Nephron progenitor cell (in vitro differentiated cells): ENCODE results near the gene DPH2.

Source experiments
- DNase-seq: peaks from one replicate; pipeline ENCODE4 v3.0.0; 2021
- H3K27ac Mint-ChIP-seq: 2 replicates; pipeline ENCODE4 v1.8.0; 2021; ENCODE audit warnings: mild to moderate bottlenecking, moderate library complexity, mixed read lengths
- H3K27me3 Mint-ChIP-seq: 2 replicates; pipeline ENCODE4 v1.8.0; 2021; ENCODE audit warnings: mild to moderate bottlenecking, low read depth, mixed read lengths; ENCODE audit not compliant: poor library complexity
- H3K36me3 Mint-ChIP-seq: 2 replicates; pipeline ENCODE4 v1.8.0; 2021; ENCODE audit warnings: low read depth, mixed read lengths
- H3K4me1 Mint-ChIP-seq: 2 replicates; pipeline ENCODE4 v1.8.0; 2021; ENCODE audit warnings: mixed read lengths
- H3K4me3 Mint-ChIP-seq: 2 replicates; pipeline ENCODE4 v1.8.0; 2021; ENCODE audit warnings: mild to moderate bottlenecking, moderate library complexity, mixed read lengths
- H3K9me3 Mint-ChIP-seq: 2 replicates; pipeline ENCODE4 v1.8.0; 2021; ENCODE audit warnings: mild to moderate bottlenecking, moderate library complexity, mixed read lengths
- TF ChIP-seq, protein P1 (sequence below): fragments of 200-600 bp; sonication (generic); IDR thresholded peaks from 2 replicates; pipeline ENCODE4 v1.5.0; 2021; ENCODE audit warnings: antibody characterized with exemption

The DPH2 gene

DNA sequence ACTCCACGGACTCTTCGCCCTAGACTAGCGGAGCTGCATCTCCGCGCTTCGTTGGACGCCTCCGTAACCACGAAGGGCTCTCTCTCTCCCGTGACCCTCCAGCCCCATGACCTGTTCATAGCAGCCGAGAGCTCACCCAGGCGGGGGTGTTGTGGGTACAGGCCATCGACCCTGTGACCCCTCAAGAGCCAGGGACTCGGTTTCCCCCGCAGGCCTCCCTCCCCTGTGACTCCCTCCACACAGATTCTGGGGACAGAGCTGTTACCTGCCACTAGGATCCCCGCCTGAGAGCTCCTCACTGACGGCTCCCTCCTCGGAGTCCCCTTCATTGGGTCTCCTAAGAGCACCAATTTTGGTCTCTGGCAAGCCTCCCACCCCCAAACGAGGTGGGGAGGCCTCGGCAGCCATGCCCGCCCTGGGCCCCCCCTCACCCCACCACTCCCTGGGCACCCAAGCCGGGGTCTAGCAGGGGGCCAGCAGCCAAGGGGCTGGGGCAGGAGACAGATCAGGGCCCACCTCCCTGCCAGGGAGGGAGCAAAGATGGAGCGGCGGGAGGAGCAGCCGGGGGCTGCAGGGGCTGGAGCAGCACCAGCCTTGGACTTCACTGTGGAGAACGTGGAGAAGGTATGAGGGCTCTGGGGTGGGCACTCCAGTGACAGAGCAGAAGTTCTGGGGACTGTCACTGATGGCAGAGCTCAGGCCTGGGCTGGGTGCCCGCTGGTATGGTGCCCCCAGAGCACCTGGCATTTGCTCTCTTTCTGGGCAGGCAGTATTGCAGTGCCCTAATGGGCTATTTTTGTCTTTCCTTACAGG lies 22.5 kb upstream of the DPH2 start:
- H3K36me3 Mint-ChIP-seq: peaks cover 8% of the 10 kb centered on the region
- DNase-seq: no peak
- H3K4me1 Mint-ChIP-seq: peaks cover 49% of the 10 kb centered on the region
- H3K9me3 Mint-ChIP-seq: no peaks in the 10 kb centered on the region
- H3K27ac Mint-ChIP-seq: peak overlapping the region; percentile 100
- H3K27me3 Mint-ChIP-seq: peaks cover 7% of the 10 kb centered on the region
- TF ChIP-seq, protein P1, sequence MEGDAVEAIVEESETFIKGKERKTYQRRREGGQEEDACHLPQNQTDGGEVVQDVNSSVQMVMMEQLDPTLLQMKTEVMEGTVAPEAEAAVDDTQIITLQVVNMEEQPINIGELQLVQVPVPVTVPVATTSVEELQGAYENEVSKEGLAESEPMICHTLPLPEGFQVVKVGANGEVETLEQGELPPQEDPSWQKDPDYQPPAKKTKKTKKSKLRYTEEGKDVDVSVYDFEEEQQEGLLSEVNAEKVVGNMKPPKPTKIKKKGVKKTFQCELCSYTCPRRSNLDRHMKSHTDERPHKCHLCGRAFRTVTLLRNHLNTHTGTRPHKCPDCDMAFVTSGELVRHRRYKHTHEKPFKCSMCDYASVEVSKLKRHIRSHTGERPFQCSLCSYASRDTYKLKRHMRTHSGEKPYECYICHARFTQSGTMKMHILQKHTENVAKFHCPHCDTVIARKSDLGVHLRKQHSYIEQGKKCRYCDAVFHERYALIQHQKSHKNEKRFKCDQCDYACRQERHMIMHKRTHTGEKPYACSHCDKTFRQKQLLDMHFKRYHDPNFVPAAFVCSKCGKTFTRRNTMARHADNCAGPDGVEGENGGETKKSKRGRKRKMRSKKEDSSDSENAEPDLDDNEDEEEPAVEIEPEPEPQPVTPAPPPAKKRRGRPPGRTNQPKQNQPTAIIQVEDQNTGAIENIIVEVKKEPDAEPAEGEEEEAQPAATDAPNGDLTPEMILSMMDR: no peak
- peak overlapping the region; percentile 88 for H3K4me3 Mint-ChIP-seq

DNA sequence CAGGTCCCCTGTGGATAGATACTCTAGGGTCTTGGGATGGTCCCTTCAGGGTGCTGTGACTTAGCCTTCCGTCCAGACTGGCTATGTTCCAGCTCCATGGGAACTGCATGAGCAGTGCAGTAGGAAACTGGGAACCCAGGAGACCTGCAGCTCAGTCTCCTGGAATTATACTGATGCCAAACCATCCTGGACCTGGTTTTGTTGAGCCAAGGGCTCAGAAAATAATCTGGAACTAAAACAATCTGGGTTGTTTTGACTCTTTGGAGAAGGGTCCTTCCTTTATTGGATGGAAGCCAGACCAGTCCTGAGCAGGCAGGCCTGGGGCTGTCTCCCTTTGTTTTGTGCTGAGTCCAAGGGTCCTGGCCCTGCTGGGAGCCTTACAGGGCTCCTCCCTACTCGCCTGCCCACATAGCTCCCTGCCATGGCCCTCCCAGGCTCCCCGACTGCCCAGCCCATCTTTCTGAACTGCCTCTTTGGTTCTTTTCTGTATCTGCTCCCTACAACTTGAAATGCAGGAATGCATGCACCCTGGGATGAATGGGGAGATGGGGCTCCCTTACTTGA lies 21.9 kb upstream of the DPH2 start:
- TF ChIP-seq, protein P1: no peak
- peaks cover 55% of the 10 kb centered on the region for H3K4me1 Mint-ChIP-seq
- H3K36me3 Mint-ChIP-seq: peaks cover 8% of the 10 kb centered on the region
- no peaks in the 10 kb centered on the region for H3K9me3 Mint-ChIP-seq
- H3K27ac Mint-ChIP-seq: no peak overlapping the region
- H3K27me3 Mint-ChIP-seq: peaks cover 7% of the 10 kb centered on the region
- peak overlapping the region; percentile 88 for H3K4me3 Mint-ChIP-seq
- DNase-seq: no peak

DNA sequence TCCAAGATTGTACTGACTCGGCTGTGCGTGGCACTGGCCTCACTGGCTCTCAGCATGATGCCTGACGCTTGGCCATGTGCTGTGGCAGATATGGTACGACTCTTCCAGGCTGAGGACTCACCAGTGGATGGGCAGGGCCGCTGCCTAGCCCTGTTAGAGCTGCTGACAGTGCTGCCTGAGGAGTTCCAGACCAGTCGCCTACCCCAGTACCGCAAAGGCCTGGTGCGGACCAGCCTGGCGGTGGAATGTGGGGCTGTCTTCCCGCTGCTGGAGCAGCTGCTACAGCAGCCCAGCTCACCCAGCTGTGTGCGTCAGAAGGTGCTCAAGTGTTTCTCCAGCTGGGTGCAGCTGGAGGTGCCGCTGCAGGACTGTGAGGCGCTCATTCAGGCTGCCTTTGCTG lies 20.1 kb upstream of the DPH2 start:
- Mint-ChIP-seq H3K4me3 (no peak overlapping the region), H3K9me3 (no peaks in the 10 kb centered on the region), H3K4me1 (peaks cover 69% of the 10 kb centered on the region), H3K36me3 (peaks cover 8% of the 10 kb centered on the region), H3K27me3 (no peaks in the 10 kb centered on the region), H3K27ac (no peak overlapping the region)
- TF ChIP-seq, protein P1: no peak
- DNase-seq: no peak

DNA sequence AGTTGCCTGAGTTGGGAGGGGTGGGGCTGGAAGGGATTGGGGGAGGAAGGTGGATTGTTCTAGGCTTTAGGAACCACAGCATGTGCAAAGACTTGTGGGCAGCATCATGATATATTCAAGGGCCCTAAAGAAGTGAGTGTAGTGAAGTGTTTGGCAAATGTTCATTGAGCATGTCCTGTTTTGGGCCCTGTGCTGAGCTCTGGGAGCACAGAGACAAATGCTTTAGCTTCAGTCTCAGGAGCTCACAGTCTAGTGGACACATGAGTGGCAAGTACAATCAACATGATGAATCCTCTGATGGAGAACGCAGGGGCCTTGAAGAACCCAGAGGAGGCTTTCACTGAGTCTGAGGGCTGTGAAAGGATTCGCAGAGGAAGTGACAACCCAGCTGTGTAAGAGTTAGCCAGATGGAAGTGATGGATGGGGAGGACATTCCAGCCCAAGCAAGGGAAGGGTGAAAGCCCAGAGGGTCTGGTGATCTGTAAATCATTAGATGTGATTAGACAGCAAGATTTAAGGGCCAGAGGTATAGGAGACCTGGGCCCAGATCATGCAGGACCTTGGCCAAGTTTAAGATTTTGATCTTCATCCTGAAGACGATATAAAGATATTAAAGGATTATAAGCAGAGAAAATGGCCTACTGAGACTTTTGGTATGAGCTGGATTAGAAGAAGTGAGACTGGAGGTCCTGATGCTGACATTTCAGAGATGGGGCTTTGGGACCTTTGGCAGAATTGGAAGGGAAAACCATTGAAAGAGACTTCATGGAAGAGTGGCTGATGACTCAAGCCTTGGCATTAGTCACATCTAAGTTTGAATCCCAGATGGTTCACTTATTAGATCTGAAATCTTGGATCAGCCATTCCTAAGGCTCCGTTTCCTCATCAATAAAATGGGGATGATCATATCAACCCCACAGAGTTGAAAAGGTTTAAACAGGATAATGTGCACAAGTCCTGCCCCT lies 18.5 kb upstream of the DPH2 start:
- H3K27me3 Mint-ChIP-seq: no peaks in the 10 kb centered on the region
- no peak overlapping the region for H3K4me3 Mint-ChIP-seq
- TF ChIP-seq, protein P1: no peak
- no peak for DNase-seq
- H3K9me3 Mint-ChIP-seq: no peaks in the 10 kb centered on the region
- peaks cover 61% of the 10 kb centered on the region for H3K4me1 Mint-ChIP-seq
- H3K27ac Mint-ChIP-seq: peak overlapping the region; percentile 10
- peaks cover 8% of the 10 kb centered on the region for H3K36me3 Mint-ChIP-seq

DNA sequence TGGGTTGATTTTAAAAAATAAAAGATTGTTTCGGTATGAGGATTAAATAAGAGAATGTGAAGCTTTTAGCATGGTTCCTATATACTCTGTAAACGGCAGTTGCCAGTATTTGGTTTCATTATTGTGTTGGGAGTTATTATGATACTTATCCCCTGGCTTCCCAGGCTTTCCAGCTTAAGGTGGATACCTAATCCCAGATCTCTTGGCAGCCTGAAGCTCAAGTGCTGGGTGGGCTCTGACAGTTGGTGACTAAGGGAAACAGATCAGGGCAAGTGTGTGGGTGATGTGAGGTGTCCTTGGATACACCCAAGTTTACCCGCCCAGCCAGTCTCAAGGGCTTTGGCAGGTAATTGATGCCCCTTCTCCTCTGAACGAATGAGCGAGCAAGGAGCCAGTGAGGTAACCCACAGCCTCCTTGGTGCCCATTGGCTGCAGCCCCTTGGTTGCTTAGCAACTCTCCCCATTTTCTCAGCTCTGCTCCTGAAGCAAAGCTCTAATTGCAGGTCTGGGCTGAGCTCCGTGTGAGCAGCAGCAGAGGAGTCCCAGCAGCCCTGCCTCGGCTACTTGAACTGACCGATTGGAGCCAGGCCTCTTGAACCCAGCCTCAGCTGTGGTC lies 17.0 kb upstream of the DPH2 start:
- Mint-ChIP-seq H3K4me1 (peaks cover 55% of the 10 kb centered on the region), H3K27me3 (no peaks in the 10 kb centered on the region), H3K36me3 (peaks cover 14% of the 10 kb centered on the region), H3K27ac (peak overlapping the region; percentile 70), H3K9me3 (no peaks in the 10 kb centered on the region), H3K4me3 (peak overlapping the region; percentile 30)
- TF ChIP-seq, protein P1: no peak
- DNase-seq: peak; percentile 56
